ENCODE data around the gene PNLIPRP2.

PNLIPRP2 gene

DNA sequence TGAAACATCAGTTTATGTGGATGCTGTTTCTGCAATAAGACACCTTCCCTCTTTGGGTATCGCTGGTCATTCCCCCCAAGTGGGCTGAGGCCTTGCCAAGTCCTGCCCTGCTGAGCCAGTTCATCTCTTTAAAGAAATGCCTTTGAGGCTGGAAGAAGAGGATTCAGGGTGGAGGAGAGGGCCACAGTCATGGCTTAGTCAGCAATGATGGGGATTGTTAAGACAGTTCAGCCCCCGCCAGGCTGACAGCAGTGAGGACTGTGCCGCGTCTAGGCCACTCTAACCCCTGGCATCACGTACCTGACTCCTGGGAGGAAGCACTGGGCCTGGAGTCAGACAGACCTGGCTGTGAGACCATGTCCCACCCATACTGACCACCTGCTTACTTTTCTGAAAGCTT, 48.3 kb downstream of the PNLIPRP2 start:
- Histone ChIP-seq H3K9me3 (no peaks in the 10 kb centered on the region), H3K27me3 (peaks cover 0 to 8% of the 10 kb centered on the region in 2 donors), H3K4me3 (no peak overlapping the region), H3K4me1 (peaks cover 0 to 18% (median 7%) of the 10 kb centered on the region in 4 donors), H3K27ac (no peak overlapping the region), H3K36me3 (peaks cover 5 to 21% (median 15%) of the 10 kb centered on the region in 3 donors)
- DNase-seq = no peak
- TF ChIP-seq, protein P1, sequence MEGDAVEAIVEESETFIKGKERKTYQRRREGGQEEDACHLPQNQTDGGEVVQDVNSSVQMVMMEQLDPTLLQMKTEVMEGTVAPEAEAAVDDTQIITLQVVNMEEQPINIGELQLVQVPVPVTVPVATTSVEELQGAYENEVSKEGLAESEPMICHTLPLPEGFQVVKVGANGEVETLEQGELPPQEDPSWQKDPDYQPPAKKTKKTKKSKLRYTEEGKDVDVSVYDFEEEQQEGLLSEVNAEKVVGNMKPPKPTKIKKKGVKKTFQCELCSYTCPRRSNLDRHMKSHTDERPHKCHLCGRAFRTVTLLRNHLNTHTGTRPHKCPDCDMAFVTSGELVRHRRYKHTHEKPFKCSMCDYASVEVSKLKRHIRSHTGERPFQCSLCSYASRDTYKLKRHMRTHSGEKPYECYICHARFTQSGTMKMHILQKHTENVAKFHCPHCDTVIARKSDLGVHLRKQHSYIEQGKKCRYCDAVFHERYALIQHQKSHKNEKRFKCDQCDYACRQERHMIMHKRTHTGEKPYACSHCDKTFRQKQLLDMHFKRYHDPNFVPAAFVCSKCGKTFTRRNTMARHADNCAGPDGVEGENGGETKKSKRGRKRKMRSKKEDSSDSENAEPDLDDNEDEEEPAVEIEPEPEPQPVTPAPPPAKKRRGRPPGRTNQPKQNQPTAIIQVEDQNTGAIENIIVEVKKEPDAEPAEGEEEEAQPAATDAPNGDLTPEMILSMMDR (IDR thresholded peaks at IDR 0.05) = no peak
- intact Hi-C loops (cut with DNase I; ENCODE audit: low total_unique reads) = no loop called here

GRCh38 chr10:116669832-116670644, 49.3 kb downstream of the PNLIPRP2 start:
- intact Hi-C loops (cut with DNase I; ENCODE audit: low total_unique reads) = no loop called here
- TF ChIP-seq, protein P1 (IDR thresholded peaks at IDR 0.05) = no peak
- DNase-seq = no peak
- Histone ChIP-seq H3K27ac (no peak overlapping the region), H3K4me3 (no peak overlapping the region), H3K9me3 (no peaks in the 10 kb centered on the region), H3K27me3 (peaks cover 0 to 8% of the 10 kb centered on the region in 2 donors), H3K4me1 (peaks cover 0 to 18% (median 7%) of the 10 kb centered on the region in 4 donors), H3K36me3 (peaks cover 11 to 30% (median 24%) of the 10 kb centered on the region in 3 donors)

- DNase-seq = no peak
- peaks cover 0 to 8% of the 10 kb centered on the region in 2 donors for H3K27me3 ChIP-seq
- H3K4me1 ChIP-seq = peaks cover 0 to 15% (median 7%) of the 10 kb centered on the region in 4 donors
- no peak overlapping the region for H3K4me3 ChIP-seq
- H3K36me3 ChIP-seq = peaks cover 16 to 37% (median 30%) of the 10 kb centered on the region in 3 donors
- intact Hi-C loops (cut with DNase I; ENCODE audit: low total_unique reads) = no loop called here
- TF ChIP-seq, protein P1 (IDR thresholded peaks at IDR 0.05) = no peak
- no peaks in the 10 kb centered on the region for H3K9me3 ChIP-seq
- H3K27ac ChIP-seq = no peak overlapping the region
Observed at GRCh38 chr10:116670706-116671105, 50.0 kb downstream of the PNLIPRP2 start.

DNA sequence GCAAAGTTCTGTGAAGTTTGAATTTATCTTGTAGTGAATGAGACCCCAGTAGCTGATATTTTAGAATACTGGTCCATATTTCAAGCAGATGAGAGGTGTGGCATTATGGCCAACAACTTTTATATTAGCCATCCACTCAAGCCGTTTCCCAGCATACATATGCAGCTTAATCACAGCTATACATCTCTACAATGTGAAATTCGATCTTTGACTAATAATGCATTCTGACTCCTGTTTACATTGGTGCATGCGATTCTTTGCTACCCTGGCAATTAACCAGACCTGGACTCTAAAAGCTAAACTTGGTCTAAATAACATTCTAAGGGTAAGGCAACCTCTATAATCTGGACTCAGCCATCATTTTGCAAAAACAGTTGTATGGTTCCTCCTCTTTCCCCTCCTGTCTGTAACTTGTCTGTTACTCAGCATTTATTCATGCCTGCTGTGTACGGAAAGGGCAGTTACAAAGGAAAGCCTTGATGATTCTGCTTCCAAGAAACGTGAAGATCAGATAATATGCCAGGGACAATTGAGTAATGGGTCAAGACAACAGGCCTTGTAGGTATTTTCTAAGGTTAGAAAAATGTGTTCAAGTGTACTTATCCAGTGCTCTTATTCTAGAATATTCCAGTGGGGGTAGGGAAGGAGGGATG, 50.6 kb downstream of the PNLIPRP2 start:
- H3K27ac ChIP-seq = no peak overlapping the region
- peaks cover 23 to 43% (median 36%) of the 10 kb centered on the region in 3 donors for H3K36me3 ChIP-seq
- TF ChIP-seq, protein P1 (IDR thresholded peaks at IDR 0.05) = no peak
- no peak overlapping the region for H3K4me3 ChIP-seq
- no peak for DNase-seq
- no peaks in the 10 kb centered on the region for H3K9me3 ChIP-seq
- intact Hi-C loops (cut with DNase I; ENCODE audit: low total_unique reads) = no loop called here
- peaks cover 0 to 8% of the 10 kb centered on the region in 2 donors for H3K27me3 ChIP-seq
- H3K4me1 ChIP-seq = peaks cover 0 to 10% (median 3%) of the 10 kb centered on the region in 4 donors

DNA sequence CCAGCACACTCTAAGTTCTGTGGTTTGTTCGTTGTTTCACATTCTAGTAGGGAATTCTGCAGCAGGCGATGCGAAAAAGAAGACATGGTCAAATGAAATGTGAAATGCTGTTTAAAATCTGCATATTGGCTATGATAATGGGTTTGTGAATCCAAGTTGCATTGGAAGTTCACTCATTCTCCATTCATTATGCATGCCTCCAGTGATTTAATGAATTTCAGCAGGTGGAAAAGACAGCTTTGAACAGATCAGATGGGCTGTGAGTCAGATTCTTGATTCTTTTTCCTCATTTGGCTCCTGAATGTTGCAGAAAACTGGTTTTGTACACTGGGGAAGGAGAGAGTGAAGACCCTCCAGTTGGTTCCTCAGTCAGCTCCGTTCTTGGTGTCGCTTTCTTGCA, 52.1 kb downstream of the PNLIPRP2 start:
- no peaks in the 10 kb centered on the region for H3K9me3 ChIP-seq
- no peak overlapping the region for H3K27ac ChIP-seq
- H3K4me3 ChIP-seq = no peak overlapping the region
- peaks cover 0 to 10% (median 2%) of the 10 kb centered on the region in 4 donors for H3K4me1 ChIP-seq
- intact Hi-C loops (cut with DNase I; ENCODE audit: low total_unique reads) = no loop called here
- H3K36me3 ChIP-seq = peaks cover 34 to 49% (median 43%) of the 10 kb centered on the region in 3 donors
- DNase-seq = no peak
- peaks cover 0 to 8% of the 10 kb centered on the region in 2 donors for H3K27me3 ChIP-seq
- TF ChIP-seq, protein P1 (IDR thresholded peaks at IDR 0.05) = no peak
